Esophagus squamous epithelium (tissue), 4 donors: ENCODE data around the gene MVB12B.

Experiments used
- CTCF ChIP-seq, 6 experiments: fragments of 450-650 bp in 4 of 6; fragments of 200-600 bp in 2 of 6; sonication (generic) in 2 of 6; IDR thresholded peaks; one replicate each; pipeline ENCODE4 v1.5.1; 2016 to 2019; ENCODE audit warnings: antibody characterized with exemption in 6 of 6, mild to moderate bottlenecking in 4 of 6, moderate library complexity in 4 of 6
- POLR2A ChIP-seq, 4 donors: fragments of 450-650 bp; IDR thresholded peaks; one replicate each; pipeline ENCODE4 v1.6.1; 2017; ENCODE audit warnings: antibody characterized with exemption in 4 of 4, mild to moderate bottlenecking in 4 of 4, moderate library complexity in 3 of 4

GRCh38 chr9:126338945-126339344 is 12.3 kb downstream of the MVB12B start:
- TF ChIP-seq CTCF (IDR thresholded peaks at IDR 0.05) = no peak
- no peak for TF ChIP-seq POLR2A (IDR thresholded peaks at IDR 0.05)
